NCI-H524 (cell line): Measurements from ENCODE around the gene EEF1G.
"Not testable (repeated sequence)": the region's sequence is repeated elsewhere in the genome, so short reads cannot be mapped to it uniquely, and the experiment has no call there.

ENCODE experiments used
- DNase-seq, 2 experiments: peaks; one replicate each; lab custom pipeline; 2025; lab: John Stamatoyannopoulos, UW

EEF1G gene, protein sequence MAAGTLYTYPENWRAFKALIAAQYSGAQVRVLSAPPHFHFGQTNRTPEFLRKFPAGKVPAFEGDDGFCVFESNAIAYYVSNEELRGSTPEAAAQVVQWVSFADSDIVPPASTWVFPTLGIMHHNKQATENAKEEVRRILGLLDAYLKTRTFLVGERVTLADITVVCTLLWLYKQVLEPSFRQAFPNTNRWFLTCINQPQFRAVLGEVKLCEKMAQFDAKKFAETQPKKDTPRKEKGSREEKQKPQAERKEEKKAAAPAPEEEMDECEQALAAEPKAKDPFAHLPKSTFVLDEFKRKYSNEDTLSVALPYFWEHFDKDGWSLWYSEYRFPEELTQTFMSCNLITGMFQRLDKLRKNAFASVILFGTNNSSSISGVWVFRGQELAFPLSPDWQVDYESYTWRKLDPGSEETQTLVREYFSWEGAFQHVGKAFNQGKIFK

GRCh38 chr11:62573592-62574362 lies at the start of gene EEF1G:
TSS of gene EEF1G (minus strand) at chr11:62573891. CDS start at chr11:62573842, 49 bp downstream.
- peak; percentile 97 to 99 for DNase-seq

- no peak for DNase-seq
These were observed 48.9 kb upstream of the EEF1G start for GRCh38 chr11:62622476-62623089.

DNA sequence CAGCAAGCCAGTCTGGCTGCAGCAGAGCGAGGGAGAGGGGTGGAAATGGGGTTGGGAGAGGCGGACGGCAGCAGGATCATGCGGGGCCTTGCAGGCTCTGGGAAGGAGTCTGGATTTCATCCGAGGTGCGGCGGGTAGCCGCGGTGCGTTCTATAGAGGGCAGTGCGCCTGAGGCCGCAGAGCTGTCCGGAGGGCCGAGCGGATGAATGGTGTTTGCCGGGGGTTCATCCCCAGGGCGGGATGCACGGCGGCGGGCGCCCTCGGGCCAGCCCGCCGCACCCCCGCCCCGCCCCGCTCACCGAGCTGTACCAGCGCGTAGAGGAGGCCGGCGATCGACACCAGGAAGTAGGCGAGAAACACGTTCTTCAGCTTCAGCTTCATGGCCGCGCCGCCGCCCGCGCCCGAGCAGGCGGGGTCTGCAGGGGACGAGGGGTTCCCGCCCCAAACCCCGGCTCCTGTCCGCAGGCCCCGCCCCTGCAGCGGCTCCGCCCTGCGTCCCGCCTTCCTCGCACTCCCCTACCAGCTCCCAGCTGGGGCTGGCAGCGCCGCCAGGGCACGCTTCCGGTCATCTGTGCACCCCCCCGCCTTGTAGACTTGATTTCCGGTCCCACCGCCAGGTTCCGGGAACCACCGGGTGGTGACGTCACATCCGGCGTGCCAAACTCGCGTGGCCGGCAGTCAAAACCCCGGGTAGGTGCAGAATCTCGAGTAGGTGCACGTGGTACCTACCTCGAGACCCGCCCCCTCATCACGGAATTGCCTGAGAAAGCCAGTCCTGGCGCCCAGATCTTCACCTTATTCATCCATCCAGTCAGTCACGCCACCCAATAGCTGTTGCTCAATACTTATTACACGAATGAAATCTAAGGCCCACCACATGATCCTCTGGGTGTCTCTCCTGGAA lies 48.1 kb upstream of the EEF1G start, which contains the start of gene B3GAT3:
Gene B3GAT3, minus strand, starts transcription at position 420 of the 904 bp plus-strand sequence. Its CDS starts 39 bp downstream, at position 381.
- peak; percentile 95 to 98 for DNase-seq

DNA sequence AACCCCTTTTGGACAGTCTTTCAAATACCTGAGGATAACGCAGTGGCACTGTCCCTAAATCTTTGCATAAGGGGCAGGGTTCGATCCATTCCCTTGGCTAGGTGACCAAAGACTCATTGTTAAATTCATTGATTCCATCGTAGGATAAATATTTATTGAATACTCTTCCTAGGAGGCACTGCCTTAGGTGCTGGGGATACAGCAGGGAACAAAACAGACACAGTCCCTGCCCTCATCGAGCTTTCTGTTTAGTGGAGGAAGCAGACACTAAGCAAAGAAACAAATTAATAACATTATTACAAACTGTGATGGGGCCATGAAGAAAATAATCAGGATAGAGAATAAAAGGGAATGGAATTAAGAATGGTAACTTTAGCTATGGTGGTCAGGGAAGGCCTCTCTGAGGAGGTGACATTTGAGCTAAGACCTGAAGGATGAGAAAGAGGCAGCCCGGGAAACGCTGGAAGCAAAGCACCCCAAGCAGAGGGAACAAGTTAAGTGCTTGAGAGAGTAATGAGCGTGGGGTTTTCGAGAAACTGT lies 47.4 kb upstream of the EEF1G start:
- DNase-seq, result no peak

DNA sequence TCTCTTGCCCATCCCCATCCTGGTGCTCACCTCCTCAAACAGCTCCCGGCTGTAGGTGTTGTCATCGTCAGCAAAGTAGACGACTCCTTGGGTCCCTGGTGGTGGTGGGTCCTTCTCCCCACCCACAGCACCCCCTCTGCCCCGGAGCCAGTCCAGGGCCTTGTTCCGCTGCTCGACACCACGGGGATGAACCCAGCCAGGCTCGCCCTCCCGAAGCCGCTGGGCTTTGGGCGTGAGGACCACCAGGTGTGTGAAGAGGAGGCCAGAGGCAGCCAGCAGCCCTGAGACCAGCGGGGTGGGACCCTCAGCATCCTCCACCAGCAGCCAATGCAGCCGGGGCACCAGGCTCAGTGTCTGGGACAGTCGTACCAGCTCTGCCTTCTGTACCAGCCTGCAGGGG lies 43.3 kb upstream of the EEF1G start:
- DNase-seq, result not testable (repeated sequence)

GRCh38 chr11:62615521-62615920 lies 41.8 kb upstream of the EEF1G start:
- no peak for DNase-seq

DNA sequence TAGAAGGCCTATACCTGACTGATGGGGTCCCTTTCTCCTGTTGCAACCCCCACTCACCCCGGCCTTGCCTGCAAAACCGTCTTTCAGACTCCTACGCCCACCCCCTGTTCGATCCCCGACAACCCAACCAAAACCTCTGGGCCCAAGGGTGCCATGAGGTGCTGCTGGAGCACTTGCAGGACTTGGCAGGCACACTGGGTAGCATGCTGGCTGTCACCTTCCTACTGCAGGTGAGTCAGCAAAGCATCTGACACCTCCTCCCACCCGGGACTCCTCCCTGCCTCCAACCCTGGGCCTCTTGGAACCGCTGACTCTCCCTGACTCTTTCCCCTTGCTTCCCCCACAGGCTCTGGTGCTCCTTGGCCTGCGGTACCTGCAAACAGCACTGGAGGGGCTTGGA lies 40.6 kb upstream of the EEF1G start:
- DNase-seq, result no peak

DNA sequence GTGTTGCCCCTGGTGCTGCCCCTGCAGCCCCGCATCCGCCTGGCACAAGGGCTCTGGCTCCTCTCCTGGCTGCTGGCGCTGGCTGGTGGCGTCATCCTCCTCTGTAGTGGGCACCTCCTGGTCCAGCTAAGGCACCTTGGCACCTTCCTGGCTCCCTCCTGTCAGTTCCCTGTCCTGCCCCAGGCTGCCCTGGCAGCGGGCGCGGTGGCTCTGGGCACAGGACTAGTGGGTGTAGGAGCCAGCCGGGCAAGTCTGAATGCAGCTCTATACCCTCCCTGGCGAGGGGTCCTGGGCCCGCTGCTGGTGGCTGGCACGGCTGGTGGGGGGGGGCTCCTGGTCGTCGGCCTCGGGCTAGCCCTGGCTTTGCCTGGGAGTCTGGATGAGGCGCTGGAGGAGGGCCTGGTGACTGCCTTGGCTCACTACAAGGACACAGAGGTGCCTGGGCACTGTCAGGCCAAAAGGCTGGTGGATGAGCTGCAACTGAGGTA lies 39.6 kb upstream of the EEF1G start:
- DNase-seq, result no peak

GRCh38 chr11:62612366-62613290 lies 38.9 kb upstream of the EEF1G start, which contains the start of the genes EML3 and ROM1:
TSS of gene EML3 (minus strand) at chr11:62612775. CDS start at chr11:62612457, 318 bp downstream.
TSS of gene ROM1 (plus strand) at chr11:62613257. CDS start at chr11:62613282, 25 bp downstream.
- peak; percentile 55 to 72 for DNase-seq

DNA sequence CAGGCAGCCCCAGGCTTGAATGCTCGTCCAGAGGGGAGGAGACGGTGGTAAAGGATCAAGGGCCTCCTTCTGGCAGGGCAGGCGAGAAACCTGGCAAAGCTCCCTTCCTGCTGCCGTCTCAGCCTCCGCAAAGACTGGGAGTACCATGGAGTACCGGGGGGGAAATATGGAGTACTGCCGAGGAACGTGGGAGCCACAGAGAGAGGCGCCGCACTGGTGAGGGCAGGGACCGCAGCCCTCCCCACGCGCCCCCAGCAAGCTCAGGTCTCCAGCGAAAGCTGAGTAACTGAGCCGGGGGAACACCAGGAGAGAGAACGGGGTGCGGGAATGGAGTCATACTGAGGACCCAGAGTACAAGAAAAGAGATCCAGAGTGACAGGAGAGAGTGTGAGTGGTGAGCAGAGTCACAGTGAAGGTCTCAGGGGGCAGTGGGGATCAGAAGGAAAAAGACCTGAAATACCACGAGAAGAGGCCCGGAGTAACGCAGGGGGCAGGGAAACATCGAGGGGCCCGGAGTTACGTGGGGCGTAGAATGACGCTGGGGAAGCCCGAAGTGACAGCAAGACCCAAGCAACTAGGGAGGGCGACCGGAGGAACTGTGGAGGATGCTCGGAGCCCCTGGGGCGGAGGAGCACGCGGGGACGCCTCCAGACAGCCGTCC lies 38.1 kb upstream of the EEF1G start:
- peak in 1 of 2 experiments; percentile 32 for DNase-seq

GRCh38 chr11:62610814-62611704 lies 37.4 kb upstream of the EEF1G start:
- no peak for DNase-seq

- DNase-seq, result no peak
These were observed 36.7 kb upstream of the EEF1G start for GRCh38 chr11:62610403-62610802.

- DNase-seq, result no peak
These were observed 35.1 kb upstream of the EEF1G start for GRCh38 chr11:62608776-62609175.

DNA sequence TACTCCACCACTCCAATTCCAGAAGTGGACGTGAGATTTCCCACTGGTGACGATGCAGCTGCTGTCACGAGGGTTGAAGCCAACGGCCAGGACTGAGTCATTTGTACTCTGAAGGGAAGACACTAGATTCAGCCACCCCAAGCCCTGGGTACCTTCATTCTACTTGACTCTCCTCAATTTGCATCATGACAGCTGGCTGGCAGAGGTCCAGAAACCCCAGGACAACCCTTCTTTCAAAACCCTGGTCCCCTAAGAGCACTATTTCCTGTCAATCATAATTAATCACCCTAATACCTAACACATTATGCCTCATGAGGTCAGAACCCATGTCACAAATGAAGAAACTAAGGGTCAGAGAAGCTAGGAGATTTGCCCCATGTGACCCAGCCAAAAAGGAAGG lies 34.0 kb upstream of the EEF1G start:
- DNase-seq, result peak in 1 of 2 experiments; percentile 18

DNA sequence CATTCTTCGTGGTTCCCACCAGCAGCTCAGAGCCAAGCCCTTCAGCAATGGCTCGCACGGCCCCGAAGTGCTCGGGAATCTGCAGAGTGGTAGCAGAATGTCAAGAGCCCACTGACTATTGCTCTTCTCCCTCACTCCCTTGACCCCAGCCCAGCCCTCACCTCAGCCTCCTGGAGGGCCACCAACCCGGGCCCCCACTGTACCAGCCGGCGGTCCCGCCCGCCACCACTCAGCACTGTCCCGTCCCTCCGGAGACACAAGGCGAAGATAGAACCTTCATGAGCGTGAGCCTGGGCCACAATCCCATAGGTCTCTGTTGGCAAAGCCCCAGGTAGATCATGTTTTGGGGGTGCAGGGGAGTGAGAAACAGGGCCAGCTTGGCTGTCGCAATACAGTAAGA lies 32.2 kb upstream of the EEF1G start:
- DNase-seq, result no peak

GRCh38 chr11:62605467-62605866 lies 31.8 kb upstream of the EEF1G start:
- no peak for DNase-seq

GRCh38 chr11:62604460-62605120 lies 30.9 kb upstream of the EEF1G start:
- DNase-seq, result no peak
